Measurements from ENCODE around the gene RIPK4.

DNA sequence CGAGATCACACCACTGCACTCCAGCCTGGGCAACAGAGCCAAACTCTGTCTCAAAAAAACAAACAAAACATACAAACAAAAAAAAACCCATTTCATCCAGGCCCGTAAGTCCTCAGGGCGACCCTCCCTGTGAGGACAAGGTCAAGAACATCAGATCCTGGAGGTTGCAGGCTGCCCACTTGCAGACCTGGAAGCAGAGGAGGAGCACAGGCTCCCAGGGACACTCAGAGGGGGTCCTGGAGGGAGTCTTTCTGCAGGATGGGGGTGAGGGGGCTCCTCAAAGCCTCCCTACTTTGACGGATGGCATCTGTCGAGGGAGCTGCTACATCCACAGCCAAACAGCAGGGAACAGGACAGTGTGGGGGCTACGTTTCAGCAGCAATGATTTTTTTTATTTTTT lies 47.2 kb downstream of the RIPK4 start:
- TF ChIP-seq POLR2AphosphoS5 (IDR thresholded peaks at IDR 0.05), result no peak
- TF ChIP-seq, protein P1, sequence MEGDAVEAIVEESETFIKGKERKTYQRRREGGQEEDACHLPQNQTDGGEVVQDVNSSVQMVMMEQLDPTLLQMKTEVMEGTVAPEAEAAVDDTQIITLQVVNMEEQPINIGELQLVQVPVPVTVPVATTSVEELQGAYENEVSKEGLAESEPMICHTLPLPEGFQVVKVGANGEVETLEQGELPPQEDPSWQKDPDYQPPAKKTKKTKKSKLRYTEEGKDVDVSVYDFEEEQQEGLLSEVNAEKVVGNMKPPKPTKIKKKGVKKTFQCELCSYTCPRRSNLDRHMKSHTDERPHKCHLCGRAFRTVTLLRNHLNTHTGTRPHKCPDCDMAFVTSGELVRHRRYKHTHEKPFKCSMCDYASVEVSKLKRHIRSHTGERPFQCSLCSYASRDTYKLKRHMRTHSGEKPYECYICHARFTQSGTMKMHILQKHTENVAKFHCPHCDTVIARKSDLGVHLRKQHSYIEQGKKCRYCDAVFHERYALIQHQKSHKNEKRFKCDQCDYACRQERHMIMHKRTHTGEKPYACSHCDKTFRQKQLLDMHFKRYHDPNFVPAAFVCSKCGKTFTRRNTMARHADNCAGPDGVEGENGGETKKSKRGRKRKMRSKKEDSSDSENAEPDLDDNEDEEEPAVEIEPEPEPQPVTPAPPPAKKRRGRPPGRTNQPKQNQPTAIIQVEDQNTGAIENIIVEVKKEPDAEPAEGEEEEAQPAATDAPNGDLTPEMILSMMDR (IDR thresholded peaks at IDR 0.05), result no peak
- no peak for TF ChIP-seq POLR2A (IDR thresholded peaks at IDR 0.05; ENCODE audit: low read depth)
- TF ChIP-seq EP300 (IDR thresholded peaks at IDR 0.05), result no peak

Data from esophagus muscularis mucosa (tissue), 4 donors.